Measurements from ENCODE around the gene DNAAF3.
A peak's percentile ranks its signal among the peaks of the same experiment; 100 is the strongest.
"Not testable (repeated sequence)": the region's sequence is repeated elsewhere in the genome, so short reads cannot be mapped to it uniquely, and the experiment has no call there.

The DNAAF3 gene

DNA sequence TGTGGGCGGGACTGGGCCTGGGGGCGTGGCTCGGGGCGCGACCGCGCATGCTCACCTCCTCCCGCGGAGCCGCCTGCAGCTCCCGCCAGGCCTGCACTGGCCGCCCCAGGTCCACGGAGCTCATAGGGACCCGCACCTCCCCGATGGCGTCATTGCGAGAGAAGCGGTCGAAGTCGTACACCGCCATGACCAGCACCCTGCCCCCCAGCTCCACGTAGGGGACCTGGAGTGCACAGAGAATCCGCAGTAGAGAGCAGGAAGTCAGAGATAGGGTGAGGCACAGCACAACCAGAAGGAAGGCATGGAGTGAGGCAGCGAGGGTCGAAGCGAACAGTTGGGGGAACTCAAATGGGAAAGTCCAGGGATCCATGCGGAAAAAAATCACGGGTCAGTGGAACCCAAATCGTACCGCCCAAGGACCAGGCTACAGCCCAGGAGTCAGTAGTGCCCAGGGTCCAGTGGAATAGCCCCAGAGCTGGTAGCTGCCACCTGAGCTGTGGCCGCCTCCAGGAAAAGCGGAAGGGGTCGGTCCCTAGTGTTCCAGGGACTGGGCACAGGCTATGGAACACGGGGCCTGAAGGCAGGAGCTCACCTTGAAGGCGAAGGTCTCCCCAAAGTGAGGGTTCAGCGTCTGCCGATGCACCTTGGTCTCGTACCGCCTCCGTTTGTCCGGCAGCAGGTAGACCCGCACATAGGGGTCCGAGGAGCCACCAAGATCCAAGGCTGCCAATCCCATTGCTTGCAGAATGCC lies 8.9 kb upstream of the DNAAF3 start:
- no peak for DNase-seq

DNA sequence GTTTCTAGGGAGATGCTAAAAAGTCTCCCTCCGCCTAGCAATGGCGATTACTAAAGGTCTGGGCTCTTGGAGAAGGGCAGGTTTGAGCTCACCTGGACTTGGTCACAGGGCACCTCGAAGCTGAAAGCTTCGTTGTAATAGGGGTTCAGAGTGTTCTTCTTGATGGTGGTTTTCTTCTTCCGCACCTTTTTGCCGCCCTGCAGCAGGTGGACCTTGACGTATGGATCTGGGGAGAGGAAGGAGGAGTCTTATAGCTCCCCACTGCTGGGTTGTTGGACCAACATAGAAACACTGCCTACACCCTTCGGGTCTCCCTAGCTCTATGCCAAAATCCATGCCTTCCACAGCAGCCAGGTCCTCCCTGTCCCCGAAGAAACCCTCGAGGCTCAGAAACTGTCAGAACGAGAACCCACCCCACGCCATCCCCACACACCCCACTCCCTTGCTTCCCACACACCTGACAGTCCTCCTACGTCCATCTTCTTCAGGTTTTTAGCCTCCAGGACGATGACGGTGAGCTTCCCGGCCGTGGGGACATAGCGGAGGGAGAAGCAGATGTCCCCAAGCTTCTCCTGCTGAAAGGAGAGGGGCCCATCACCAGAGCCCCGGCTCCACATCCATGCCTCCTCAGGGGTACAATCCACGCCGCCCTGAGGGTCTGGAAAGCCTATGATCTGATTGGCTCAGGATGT lies 8.2 kb upstream of the DNAAF3 start:
- DNase-seq = no peak

DNA sequence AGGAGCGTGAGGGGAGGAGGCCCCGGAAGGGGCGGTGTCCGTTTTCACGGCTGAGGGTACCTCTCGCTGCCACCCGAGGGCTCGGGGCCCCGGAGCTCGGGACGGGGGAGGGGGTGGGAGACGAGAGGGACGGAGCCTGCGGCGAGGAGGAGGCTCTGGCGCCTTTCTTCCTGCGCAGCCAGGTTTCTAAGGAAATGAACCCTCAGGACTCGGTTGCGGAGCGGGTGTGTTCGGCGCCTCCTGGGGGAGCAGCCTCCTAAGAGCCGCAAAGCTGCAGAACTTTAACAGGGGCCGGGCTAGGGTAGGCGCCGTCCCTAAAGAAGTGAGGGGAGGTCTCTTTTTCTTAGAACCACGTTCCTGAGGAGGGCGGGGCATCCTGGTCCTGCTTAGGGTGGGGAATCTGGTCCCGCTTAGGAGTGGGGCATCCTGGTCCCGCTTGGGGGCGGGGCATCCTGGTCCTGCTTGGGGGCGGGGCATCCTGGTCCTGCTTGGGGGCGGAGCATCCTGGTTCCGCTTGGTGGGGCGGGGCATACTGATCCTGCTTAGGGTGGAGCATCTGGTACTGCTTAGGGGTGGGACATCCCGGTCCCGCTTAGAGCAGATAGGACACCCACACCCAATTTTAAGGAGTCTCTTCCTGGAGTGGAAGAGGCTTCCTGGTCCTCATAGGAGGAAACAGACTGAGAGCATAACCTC lies 7.4 kb upstream of the DNAAF3 start:
- DNase-seq = peak; percentile 78

DNA sequence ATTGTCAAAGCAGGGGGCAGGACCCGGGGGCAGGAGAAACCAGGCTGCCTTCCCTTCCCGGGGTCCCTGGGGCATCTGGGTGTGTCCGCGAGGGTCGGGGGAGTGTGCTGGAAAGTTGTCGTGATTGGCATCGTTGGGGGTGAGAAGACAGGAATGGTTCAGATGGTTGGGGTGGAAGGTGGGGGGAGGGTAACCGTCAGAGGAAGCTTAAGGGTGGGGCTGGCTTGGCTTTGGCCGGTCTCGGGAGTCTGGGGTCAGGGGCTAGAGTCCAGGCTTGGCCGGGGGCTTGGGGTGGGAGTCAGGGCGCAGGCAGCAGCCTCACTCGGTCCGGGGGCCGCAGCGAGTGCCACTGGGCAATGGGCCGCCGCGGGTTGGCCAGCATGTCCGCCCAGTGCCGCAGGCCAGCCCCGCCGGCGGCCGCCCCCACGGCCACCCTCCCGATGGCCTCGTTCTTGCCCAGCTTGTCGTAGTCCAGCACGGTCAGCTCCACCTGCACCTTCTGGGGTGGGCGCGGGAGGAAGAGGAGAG lies 6.8 kb upstream of the DNAAF3 start:
- no peak for DNase-seq

DNA sequence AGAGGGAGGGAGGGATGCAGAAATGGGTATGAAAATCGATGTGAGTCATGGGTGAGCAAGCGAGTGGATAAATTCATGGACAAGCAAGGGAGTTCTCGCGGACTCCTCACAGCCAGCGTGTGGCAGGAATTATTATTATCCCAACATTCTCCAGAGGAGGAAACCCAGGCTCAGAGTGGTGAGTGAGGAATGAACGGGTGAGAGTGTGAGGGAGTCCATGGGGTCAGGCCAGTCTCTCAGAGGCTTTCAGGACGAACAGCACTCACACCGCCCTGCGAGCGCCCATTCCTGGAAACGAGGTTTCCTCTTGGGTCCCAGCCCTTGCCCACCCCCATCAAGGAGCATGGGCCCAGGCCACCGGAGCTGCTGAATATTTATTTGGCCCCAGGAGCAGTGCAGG lies 6.3 kb upstream of the DNAAF3 start:
- no peak for DNase-seq

DNA sequence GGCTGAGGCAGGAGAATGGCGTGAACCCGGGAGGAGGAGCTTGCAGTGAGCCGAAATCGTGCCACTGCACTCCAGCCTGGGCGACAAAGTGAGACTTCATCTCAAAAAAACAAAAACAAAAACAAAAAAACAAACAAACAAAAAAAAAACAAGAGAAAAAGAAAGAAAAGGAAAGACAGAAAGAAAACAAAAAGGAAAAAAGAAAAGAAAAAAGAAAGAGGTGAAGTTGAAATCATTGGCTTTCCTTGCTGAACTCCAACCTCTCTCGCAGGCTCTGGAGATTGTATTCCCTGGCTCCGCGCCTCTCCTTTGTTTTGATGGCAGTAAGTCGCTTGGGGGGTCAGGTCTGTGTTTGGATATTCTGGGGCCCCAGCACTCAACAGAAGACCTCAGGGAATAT lies 5.9 kb upstream of the DNAAF3 start:
- DNase-seq = not testable (repeated sequence)

DNA sequence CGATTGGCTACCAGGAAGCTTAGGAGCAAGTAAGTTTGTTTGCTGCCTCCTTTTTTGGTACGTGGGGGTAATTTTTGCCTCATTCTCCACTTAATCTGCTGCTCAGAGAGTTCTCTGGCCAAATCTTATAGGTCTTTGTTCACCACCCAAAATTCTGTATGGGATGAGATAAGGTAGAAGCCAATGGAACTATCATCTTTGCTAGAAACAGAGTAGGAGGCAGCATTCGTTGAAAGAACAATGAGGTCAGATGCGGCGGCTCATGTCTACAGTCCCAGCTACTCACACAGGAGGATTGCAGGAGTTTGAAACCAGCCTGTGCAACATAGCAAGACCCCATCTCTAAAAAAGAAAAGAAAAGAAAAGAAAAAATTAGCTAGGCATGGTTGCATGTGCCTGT lies 5.0 kb upstream of the DNAAF3 start:
- DNase-seq = no peak

DNA sequence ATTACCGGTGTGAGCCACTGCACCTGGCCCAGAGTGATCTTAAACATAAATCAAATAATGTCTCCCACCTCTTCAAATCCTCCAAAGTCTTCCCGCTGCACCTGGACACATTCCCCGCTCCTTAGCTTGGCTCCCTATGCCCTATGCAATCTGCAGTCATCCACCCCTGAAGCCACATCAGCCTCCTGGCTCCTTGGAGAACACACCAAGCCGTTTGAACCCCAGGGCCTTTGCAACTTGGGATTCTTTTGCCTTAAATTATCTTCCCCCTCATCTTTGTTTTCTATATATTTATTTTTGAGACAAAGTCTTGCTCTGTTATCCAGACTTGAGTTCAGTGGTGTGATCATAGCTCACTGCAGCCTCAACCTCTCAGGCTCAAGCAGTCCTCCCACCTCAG lies 2.7 kb upstream of the DNAAF3 start:
- no peak for DNase-seq

DNA sequence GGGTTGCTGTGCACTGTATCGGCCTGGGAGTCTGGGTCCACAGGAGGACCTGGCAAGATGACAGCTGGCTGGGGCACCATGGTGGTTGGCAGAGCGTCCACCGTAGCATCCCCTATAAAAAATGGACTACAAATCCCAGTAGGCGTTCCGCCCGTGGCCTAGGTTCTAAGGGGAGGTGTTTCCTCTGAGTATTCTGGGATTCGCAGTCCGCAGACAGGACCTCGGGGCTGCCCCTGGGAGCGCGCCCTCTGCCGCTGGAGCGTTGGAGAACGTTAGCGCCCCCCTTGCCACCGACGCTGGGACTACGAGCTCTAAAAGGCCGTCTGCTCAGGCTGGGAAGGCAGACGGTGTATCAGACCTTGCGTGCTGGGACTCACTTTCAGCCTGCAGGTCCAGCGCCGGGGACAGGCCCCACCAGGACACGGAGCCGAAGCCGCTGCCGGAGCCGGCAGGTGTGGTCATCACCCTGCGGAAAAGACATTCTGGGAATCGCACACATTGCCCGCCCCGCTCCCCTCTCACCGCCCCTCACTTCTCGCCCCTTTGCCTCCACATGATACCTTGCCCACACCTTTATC lies 372 bp downstream of the DNAAF3 start:
- peak; percentile 77 for DNase-seq

DNA sequence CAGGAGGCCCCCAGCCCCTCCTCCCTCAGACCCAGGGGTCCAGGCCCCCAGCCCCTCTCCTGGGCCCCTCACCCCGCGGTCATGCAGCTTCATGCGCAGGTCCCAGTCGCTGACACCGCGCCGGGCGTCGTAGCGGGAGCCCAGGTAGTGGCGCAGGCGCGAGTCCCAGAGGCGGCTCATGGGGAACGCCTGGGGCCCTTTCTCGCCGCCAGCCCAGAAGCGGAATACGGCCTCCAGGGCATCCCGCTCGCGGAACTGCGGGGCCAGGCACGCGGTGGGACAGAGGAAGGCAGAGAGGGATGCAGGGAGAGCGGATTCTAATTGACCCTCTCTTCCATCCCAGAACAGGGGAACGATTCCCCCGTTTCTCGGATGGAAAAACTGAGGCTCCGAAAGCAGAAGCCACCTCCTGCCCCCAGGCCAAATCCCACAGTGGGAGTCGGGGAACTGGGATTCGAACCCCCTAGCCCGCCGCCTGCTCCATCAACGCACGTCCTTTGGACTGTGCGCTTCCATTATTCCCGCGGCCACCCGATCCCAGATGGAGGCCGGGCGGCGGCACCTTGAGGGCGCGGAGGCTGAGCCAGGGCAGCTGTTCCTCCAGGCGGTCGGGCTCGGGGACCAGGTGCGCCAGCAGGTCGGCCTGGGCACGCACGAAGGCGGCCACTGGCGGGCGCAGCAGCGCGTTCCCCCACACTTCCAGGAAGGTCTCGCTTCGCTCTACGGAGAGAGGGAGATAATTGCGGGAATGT lies 4.7 kb downstream of the DNAAF3 start:
- DNase-seq = no peak

DNA sequence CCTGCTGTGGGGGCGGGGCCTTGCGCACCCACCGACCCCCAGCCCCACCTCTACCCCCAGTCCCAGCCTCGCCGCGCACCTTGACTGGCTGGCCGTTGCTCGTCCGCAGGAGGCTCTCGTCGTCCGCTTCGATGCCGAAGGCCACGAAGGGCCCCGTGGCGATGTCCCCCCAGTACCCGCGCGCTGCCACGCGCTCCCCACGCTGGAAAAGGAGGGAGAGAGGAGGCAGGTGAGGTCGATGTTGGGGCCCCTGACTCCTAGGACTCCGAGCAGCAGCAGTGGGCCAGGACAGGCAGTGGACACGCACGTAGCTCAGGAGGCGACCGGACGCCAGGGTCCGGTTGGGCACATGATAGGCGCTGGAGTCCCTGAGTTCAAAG lies 5.4 kb downstream of the DNAAF3 start:
- DNase-seq = no peak

DNA sequence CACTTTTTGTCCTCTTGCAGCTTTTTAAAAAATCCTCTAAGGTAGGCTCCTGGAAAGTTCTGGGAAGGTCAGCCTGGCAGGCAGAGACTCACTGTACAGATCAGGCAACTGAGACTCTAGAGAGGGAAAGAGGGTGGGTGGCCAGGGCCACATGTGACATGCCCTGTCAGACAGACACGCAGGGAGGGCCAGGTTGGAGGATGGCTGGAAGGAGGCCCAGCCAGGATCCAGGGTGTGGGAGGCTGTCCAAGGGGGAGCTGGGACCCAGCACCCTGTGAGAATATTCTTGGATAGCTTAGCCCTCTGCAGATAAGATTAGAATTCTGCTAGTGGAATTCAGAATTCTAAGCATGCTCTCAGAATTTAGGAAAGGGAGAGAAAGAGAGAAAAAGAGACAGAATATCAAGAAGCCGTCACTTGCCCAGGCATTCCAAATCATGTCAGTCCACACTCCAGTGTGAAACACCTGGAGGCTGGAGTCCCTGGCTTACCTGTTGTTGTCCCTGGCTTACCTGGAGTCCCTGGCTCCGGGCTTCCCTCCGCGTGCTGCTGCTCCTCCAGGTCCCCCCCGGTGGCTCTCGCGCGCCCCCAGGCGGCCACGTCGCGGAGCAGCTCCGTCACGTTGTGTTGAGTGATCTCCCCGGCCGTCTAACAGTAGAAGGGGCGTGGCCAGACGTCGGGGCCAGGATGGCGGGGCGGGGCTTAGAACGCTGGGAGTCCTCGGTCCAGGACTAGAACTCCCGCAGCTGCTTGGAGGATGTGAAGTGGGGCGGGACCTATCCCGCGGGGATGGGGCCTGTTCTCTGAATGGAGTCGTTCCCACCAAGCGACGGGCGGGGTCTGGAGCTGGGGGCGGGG lies 6.1 kb downstream of the DNAAF3 start:
- DNase-seq = peak; percentile 96

DNA sequence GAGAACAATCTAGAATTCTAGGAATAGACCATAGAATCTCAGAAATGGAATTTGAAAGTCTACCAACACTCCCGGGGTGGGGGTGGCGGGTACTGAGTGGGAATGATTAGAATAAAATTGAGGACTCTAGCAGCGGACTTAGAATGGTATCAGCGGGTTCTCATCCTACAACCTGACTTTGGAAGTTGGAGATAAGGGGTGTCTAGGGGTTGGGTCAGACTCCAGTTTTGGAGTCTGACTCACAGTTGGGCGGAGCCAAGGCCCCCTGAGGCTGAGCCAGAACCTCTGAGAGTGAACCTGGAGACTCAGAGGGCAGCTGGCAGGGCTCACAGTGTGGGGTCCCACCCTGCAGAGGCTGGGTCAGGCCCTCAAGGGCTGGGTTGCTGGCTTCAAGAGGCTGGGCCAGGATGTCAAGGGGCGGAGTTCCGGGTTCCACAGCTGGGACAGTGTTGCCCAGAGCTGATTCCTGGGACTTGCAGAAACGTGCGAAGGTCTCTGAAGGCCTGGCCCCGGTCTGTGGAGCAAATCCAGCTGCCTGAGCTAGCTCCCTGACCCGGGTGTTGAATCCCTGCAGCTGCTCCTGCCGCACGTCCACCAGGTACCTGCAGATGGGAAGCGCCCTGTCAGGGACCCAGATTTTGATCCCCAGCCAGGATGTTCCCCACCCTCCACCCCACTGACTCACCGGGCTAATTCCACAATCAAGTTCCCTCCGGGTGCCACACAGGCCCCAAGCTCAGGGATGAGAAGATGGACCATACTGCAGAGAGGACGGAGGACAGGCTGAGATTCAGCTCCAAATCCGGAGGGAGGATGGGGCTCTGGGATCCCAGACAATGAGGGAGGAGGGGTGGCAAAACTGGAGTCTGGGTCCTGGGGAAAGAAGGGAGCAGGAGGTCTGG lies 7.3 kb downstream of the DNAAF3 start:
- no peak for DNase-seq

DNA sequence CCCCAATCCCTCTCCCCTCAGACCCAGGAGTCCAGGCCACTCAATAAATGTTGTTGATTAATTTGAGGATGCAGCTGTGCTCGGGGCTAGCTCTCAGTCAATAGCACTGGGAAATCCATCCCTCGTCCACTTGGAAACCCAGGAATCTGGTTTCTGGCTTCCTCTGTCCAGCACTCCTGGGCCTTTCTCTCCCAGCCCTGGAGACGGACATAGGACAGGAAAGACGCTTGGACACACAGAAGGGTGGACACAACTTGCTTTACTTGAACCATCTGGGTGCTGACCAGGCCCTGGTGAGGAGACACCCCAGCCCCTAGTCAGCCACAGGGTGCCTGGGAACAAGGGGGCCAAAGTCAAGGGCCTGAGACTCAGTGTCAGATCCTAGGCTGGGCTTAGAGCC lies 8.0 kb downstream of the DNAAF3 start:
- DNase-seq = no peak

DNA sequence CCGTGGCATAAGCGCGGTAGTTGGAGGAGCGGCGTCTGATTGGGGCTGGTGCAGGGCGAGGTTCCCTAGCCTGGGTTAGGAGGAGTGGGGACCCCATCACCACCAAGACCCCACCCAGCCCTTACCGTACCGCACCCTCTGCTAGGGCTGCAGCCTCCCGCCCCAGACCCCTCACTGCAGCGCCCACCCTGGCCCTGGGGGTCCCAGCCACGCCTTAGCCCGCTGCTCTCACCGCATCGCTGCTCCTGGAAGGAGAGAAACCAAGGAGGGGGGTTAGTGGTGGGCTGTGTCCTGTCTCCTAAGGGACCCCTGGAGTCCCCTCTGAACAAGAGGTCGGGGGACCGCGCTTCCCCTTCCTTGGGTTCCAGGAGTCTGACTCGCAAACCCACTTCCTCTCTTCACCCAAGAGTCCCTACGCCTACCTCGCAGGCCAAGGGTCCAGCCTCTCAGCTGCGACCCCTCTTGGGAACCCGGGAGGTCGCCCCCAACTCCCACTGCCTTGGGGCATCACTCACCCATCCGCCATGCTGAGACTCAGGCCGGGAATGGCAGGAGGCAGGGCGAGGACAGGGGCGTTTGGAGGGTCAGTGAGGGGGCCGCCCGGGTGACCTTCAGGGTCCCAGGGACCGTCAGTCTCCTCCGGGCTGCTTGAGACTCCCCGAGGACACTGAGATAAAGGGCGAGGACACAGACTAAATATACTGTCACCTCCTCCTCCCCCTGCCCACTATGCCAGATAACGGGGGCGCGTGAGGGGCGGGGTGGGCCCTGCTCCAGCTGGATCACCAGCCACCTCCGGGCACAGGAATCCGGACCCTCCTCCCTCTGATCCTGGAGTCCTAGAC lies 9.1 kb downstream of the DNAAF3 start, which contains the start of gene TNNI3:
TSS of gene TNNI3 (minus strand) at position 669 of the 845 bp plus-strand sequence. CDS start at position 526, 143 bp downstream.
- no peak for DNase-seq

DNA sequence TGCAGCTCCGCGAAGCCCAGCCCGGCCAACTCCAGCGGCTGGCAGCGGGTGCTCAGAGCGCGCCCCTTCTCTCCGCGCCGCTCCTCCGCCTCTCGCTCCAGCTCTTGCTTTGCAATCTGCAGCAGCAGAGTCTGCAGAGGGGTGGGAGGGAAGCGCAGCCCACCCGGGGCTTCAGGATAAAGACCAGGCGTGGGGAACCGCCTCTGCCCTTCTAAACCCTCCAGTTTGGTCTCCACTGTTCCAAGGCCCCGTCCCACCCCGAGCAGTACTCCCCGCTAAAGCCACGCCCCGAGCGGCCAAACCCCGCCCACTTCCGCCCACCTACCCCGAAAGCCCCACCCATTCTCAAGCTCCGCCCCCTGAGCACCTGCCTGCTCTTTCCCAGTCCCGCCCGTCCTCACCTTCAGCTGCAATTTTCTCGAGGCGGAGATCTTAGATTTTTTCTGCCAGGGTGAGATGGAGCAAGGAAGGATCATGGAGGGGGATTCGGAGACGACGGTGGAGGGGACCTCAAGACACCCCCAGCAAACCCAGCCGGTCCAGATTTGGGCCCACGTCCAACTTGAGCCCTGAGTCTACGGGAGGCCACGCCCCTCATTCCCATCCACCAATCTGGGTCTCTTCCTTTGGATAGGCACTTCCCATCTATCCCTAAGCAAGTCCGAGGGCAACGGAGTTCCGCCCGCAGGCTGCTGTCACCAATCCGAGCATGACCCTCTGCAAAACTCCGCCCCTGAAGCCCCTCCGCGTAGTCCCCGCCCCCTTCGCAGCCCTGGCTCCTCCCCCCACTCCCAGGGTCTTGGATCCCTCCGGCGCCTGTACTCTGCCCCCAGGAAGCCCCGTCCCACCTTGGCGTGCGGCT lies 10.0 kb downstream of the DNAAF3 start:
- DNase-seq = peak; percentile 85

DNA sequence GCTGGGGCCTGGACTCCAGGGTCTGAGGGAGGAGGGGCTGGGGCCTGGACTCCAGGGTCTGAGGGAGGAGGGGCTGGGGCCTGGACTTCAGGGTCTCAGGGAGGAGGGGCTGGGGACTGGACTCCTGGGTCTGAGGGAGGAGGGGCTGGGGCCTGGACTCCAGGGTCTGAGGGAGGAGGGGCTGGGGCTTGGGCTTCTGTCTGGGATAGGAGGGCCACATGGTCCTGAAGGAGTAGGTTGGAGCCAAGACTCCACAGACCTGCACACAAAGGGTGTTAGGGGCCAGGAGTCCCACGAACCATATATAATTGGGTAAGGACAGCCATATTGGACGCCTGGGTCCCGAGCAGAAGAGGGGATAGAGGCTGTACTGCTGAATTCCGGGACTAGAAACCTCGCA lies 10.6 kb downstream of the DNAAF3 start:
- DNase-seq = not testable (repeated sequence)

DNA sequence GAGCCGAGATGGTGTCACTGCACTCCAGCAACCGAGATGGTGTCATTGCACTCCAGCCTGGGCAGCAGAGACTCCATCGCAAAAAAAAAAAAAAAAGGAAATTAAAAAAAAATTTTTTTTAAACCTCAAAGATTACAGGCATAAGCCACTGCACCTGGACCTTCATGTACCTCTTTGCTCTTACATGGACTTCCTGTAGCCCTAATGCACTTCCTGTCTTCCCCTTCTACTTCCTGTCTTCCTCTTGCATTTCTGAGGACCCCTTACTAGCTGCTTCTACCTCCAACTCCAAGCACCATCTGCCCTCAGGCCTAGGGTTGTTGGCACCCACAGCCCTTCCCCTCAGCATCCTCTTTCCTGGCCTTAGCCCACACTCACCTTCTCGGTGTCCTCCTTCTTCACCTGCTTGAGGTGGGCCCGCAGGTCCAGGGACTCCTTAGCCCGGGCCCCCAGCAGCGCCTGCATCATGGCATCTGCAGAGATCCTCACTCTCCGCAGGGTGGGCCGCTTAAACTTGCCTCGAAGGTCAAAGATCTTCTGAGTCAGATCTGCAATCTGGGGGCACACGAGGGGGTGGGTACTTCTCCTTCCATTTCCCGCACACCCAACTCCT lies 12.7 kb downstream of the DNAAF3 start:
- DNase-seq = no peak

Measured in activated CD8-positive, alpha-beta memory T cell treated with anti-CD3 and anti-CD28 coated beads, Interleukin-2, amount 50 U/mL, for 48 hours (primary cell).